Neuronal stem cell (in vitro differentiated cells): Measurements from ENCODE around the gene WNT10A. TPM values are rescaled to one million over a fixed set of nuclear protein-coding genes. Genes with fewer than 3 reads are reported as not detected.

ENCODE experiments used
- small RNA-seq: library from polyadenylated mRNA; stranded (forward); fragments of <200 nt; extraction: miRNeasy Mini kit (QIAGEN cat#:217004); gene quantifications from one replicate; pipeline ENCODE3, GENCODE V24; 2013; ENCODE audit not compliant: insufficient read depth

The WNT10A gene

Small RNA genes within 50 kb of the gene (small RNA-seq; reads per million reads assigned to genes)
- not detected for gene RNU6-642P
